Gastroesophageal sphincter (tissue), 3 donors: ENCODE results near the gene TMEM225B.

ENCODE experiments used
- EP300 ChIP-seq: sonication (generic); formaldehyde crosslinking; IDR thresholded peaks from one replicate; pipeline ENCODE4 v1.6.1; 2017; ENCODE audit warnings: antibody characterized with exemption, mild to moderate bottlenecking
- POLR2A ChIP-seq, 2 donors: fragments of 450-650 bp; IDR thresholded peaks; one replicate each; pipeline ENCODE4 v1.6.1; 2017; ENCODE audit warnings: antibody characterized with exemption in 2 of 2, mild to moderate bottlenecking in 2 of 2, moderate library complexity in 1 of 2
- POLR2AphosphoS5 ChIP-seq: sonication (generic); formaldehyde crosslinking; IDR thresholded peaks from one replicate; pipeline ENCODE4 v1.6.1; 2017; ENCODE audit warnings: antibody characterized with exemption
- TF ChIP-seq, protein P1 (sequence below), 4 experiments: fragments of 200-600 bp in 2 of 4; fragments of 450-650 bp in 2 of 4; sonication (generic) in 1 of 4; IDR thresholded peaks; one replicate each; pipeline ENCODE4 v1.5.1; 2017 to 2019; ENCODE audit warnings: antibody characterized with exemption in 4 of 4, mild to moderate bottlenecking in 2 of 4, moderate library complexity in 2 of 4

DNA sequence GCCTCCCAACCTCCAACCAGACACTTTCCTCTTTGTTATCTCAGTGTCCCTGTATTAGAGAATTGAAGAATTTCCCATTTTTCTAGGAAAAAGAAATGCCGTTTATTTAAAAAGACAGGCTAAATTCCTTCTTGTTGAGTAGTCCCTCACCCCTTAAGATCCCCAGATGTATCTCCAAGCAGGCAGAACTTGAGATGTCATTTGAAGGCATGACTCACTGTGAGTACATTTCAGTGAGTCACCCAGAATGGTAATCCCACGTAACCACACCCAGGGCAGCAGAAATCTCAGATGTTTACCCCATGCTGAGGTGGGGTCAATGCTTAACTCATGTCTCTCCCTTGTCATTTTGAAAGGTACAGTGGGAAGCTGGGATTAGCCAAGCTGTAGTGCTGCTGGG, 35.2 kb upstream of the TMEM225B start:
- TF ChIP-seq, protein P1, sequence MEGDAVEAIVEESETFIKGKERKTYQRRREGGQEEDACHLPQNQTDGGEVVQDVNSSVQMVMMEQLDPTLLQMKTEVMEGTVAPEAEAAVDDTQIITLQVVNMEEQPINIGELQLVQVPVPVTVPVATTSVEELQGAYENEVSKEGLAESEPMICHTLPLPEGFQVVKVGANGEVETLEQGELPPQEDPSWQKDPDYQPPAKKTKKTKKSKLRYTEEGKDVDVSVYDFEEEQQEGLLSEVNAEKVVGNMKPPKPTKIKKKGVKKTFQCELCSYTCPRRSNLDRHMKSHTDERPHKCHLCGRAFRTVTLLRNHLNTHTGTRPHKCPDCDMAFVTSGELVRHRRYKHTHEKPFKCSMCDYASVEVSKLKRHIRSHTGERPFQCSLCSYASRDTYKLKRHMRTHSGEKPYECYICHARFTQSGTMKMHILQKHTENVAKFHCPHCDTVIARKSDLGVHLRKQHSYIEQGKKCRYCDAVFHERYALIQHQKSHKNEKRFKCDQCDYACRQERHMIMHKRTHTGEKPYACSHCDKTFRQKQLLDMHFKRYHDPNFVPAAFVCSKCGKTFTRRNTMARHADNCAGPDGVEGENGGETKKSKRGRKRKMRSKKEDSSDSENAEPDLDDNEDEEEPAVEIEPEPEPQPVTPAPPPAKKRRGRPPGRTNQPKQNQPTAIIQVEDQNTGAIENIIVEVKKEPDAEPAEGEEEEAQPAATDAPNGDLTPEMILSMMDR (IDR thresholded peaks at IDR 0.05), result no peak
- TF ChIP-seq POLR2A (IDR thresholded peaks at IDR 0.05) (no peak), EP300 (no peak), POLR2AphosphoS5 (peak; percentile 83)
